IMR-90 (cell line): Measurements from ENCODE around the gene DOCK2.

Experiments
- CTCF ChIP-seq: conservative IDR thresholded peaks from 2 replicates; pipeline ENCODE4 v1.5.1; 2012; ENCODE audit warnings: mild to moderate bottlenecking, low read depth, low read length, improper control_type of control experiment
- POLR2A ChIP-seq: IDR thresholded peaks from 2 replicates; pipeline ENCODE4 v1.6.1; 2012; ENCODE audit warnings: mild to moderate bottlenecking, low read depth, low read length
- RCOR1 ChIP-seq: IDR thresholded peaks from 2 replicates; pipeline ENCODE4 v1.6.1; 2012; ENCODE audit warnings: mild to moderate bottlenecking, low read length, improper control_type of control experiment; ENCODE audit not compliant: insufficient replicate concordance
- USF2 ChIP-seq: fragments of 150-350 bp; IDR thresholded peaks from 2 replicates; pipeline ENCODE4 v1.6.1; 2017; ENCODE audit warnings: mild to moderate bottlenecking, antibody characterized with exemption, low read length, low read depth

- no peak for TF ChIP-seq CTCF
- TF ChIP-seq USF2: no peak
- no peak for TF ChIP-seq RCOR1
- no peak for TF ChIP-seq POLR2A
These were observed 160.5 kb downstream of the DOCK2 start for GRCh38 chr5:169797577-169797976.
